ENCODE data around the gene ANTXR1.

ANTXR1 gene

GRCh38 chr2:69081001-69081580 lies 68.1 kb downstream of the ANTXR1 start:
- H3K4me3 ChIP-seq (replicated peaks in 1 of 2; ENCODE audit: low read depth in 2 of 2, low read length in 2 of 2) = no peak overlapping the region
- no peak for DNase-seq (ENCODE audit: low read depth in 2 of 2)
- TF ChIP-seq CTCF (IDR thresholded peaks at IDR 0.05; ENCODE audit: low read depth, low read length) = no peak

- TF ChIP-seq CTCF (IDR thresholded peaks at IDR 0.05; ENCODE audit: low read depth, low read length) = no peak
- no peak overlapping the region for H3K4me3 ChIP-seq (replicated peaks in 1 of 2; ENCODE audit: low read depth in 2 of 2, low read length in 2 of 2)
- DNase-seq (ENCODE audit: low read depth in 2 of 2) = no peak
These were observed 68.8 kb downstream of the ANTXR1 start for GRCh38 chr2:69081757-69082156.

GRCh38 chr2:69082430-69082997 lies 69.5 kb downstream of the ANTXR1 start:
- peak; percentile 90 to 92 for DNase-seq (ENCODE audit: low read depth in 2 of 2)
- TF ChIP-seq CTCF (IDR thresholded peaks at IDR 0.05; ENCODE audit: low read depth, low read length) = no peak
- no peak overlapping the region for H3K4me3 ChIP-seq (replicated peaks in 1 of 2; ENCODE audit: low read depth in 2 of 2, low read length in 2 of 2)

- TF ChIP-seq CTCF (IDR thresholded peaks at IDR 0.05; ENCODE audit: low read depth, low read length) = no peak
- DNase-seq (ENCODE audit: low read depth in 2 of 2) = peak; percentile 69 to 73
These were observed 70.3 kb downstream of the ANTXR1 start for GRCh38 chr2:69083235-69083748.

GRCh38 chr2:69084492-69084891 lies 71.5 kb downstream of the ANTXR1 start:
- H3K4me3 ChIP-seq (replicated peaks in 1 of 2; ENCODE audit: low read depth in 2 of 2, low read length in 2 of 2) = no peak overlapping the region
- no peak for DNase-seq (ENCODE audit: low read depth in 2 of 2)
- no peak for TF ChIP-seq CTCF (IDR thresholded peaks at IDR 0.05; ENCODE audit: low read depth, low read length)

More at GRCh38 chr2:69083235-69083748, 70.3 kb downstream of the ANTXR1 start:
- H3K4me3 ChIP-seq (replicated peaks in 1 of 2; ENCODE audit: low read depth in 2 of 2, low read length in 2 of 2) = no peak overlapping the region

GRCh38 chr2:69086466-69086865 lies 73.5 kb downstream of the ANTXR1 start:
- TF ChIP-seq CTCF (IDR thresholded peaks at IDR 0.05; ENCODE audit: low read depth, low read length) = no peak

More at GRCh38 chr2:69086466-69086865, 73.5 kb downstream of the ANTXR1 start:
- DNase-seq (ENCODE audit: low read depth in 2 of 2) = no peak
- H3K4me3 ChIP-seq (replicated peaks in 1 of 2; ENCODE audit: low read depth in 2 of 2, low read length in 2 of 2) = no peak overlapping the region
